Type B pancreatic cell (in vitro differentiated cells): ENCODE measurements around the gene FGF5. TPM values are rescaled to one million over a fixed set of nuclear protein-coding genes. Genes with fewer than 3 reads are reported as not detected.

Experiments
- DNase-seq: peaks from one replicate; pipeline ENCODE4 v3.0.0; 2021; ENCODE audit warnings: mixed read lengths; ENCODE audit not compliant: unreplicated experiment; ENCODE audit errors: extremely low spot score
- H3K27ac Mint-ChIP-seq: 2 replicates; pipeline ENCODE4 v1.8.0; 2021; ENCODE audit warnings: mild to moderate bottlenecking, mixed read lengths
- H3K27me3 Mint-ChIP-seq: 2 replicates; pipeline ENCODE4 v1.8.0; 2021; ENCODE audit warnings: mixed read lengths
- H3K36me3 Mint-ChIP-seq: 2 replicates; pipeline ENCODE4 v1.8.0; 2021; ENCODE audit warnings: mixed read lengths
- H3K4me1 Mint-ChIP-seq: one replicate; pipeline ENCODE4 v1.8.0; 2021; ENCODE audit warnings: mixed read lengths; ENCODE audit not compliant: unreplicated experiment
- H3K4me3 Mint-ChIP-seq: 2 replicates; pipeline ENCODE4 v1.8.0; 2021; ENCODE audit warnings: mild to moderate bottlenecking, mixed read lengths
- H3K9me3 Mint-ChIP-seq: 2 replicates; pipeline ENCODE4 v1.8.0; 2021; ENCODE audit warnings: mixed read lengths
- CTCF ChIP-seq: fragments of 200-600 bp; sonication (generic); conservative IDR thresholded peaks from 2 replicates; pipeline ENCODE4 v1.5.0; 2021; ENCODE audit warnings: antibody characterized with exemption, mild to moderate bottlenecking
- total RNA-seq: library from RNA; stranded (reverse); gene quantifications from 2 replicates; pipeline ENCODE4 v1.2.1, GENCODE V29; 2021; ENCODE audit warnings: low replicate concordance

The FGF5 gene
- total RNA-seq, 1 donor from 2014 or later = 0.75 TPM

GRCh38 chr4:80233390-80233789 lies 33.1 kb upstream of the FGF5 start:
- no peaks in the 10 kb centered on the region for H3K9me3 Mint-ChIP-seq
- H3K36me3 Mint-ChIP-seq = no peaks in the 10 kb centered on the region
- H3K4me3 Mint-ChIP-seq = no peak overlapping the region
- peaks cover 59% of the 10 kb centered on the region for H3K27me3 Mint-ChIP-seq
- no peaks in the 10 kb centered on the region for H3K4me1 Mint-ChIP-seq
- no peak for DNase-seq
- H3K27ac Mint-ChIP-seq = no peak overlapping the region
- TF ChIP-seq CTCF = no peak

GRCh38 chr4:80235451-80235850 lies 31.0 kb upstream of the FGF5 start:
- Mint-ChIP-seq H3K27me3 (peaks cover 38% of the 10 kb centered on the region), H3K36me3 (no peaks in the 10 kb centered on the region), H3K9me3 (no peaks in the 10 kb centered on the region), H3K4me1 (no peaks in the 10 kb centered on the region), H3K27ac (no peak overlapping the region), H3K4me3 (no peak overlapping the region)
- TF ChIP-seq CTCF = no peak
- DNase-seq = no peak

DNA sequence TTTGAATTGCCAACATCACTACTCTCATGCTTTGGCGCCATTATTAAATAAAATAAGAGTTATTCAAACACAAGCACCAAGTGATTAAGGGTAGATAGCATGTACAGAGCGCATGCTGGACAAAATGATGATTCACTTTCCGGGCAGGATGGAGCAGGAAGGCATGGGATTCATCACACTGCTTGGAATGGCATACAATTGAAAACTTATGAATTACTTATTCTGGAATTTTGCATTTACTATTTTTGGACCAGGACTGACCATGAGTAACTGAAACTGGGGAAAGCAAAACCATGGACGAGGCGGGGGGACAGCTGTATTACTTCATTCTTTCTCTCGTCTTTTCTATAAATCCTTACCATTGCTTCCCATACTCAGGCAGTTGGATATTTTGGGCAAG lies 28.5 kb upstream of the FGF5 start:
- no peaks in the 10 kb centered on the region for H3K36me3 Mint-ChIP-seq
- H3K27ac Mint-ChIP-seq = no peak overlapping the region
- no peak overlapping the region for H3K4me3 Mint-ChIP-seq
- no peak for TF ChIP-seq CTCF
- no peaks in the 10 kb centered on the region for H3K9me3 Mint-ChIP-seq
- no peaks in the 10 kb centered on the region for H3K4me1 Mint-ChIP-seq
- peaks cover 27% of the 10 kb centered on the region for H3K27me3 Mint-ChIP-seq
- DNase-seq = no peak

- no peak for TF ChIP-seq CTCF
- H3K36me3 Mint-ChIP-seq = no peaks in the 10 kb centered on the region
- H3K27ac Mint-ChIP-seq = no peak overlapping the region
- no peak for DNase-seq
- H3K4me1 Mint-ChIP-seq = no peaks in the 10 kb centered on the region
- no peaks in the 10 kb centered on the region for H3K9me3 Mint-ChIP-seq
- no peak overlapping the region for H3K4me3 Mint-ChIP-seq
- H3K27me3 Mint-ChIP-seq = peaks cover 27% of the 10 kb centered on the region
Observed at GRCh38 chr4:80239480-80240150, 26.8 kb upstream of the FGF5 start.

DNA sequence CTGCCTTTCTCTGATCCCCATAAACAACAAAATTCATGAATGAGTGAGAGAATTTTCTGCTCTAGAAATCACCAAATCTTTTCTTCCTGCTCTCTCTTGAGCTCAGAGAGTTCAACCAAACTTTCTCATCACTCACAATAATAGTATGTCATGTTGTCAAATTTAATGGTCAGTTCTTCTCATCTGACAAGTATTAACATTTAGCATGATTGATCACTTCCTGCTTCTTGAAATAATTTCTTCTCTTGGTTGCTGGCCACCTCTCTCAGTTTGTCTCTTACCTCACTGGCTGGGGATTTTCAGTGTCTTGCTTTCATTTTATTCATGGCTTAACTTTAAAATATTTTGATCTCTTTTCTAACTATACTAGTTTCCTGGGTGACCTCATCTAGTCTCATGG lies 25.5 kb upstream of the FGF5 start:
- DNase-seq = no peak
- H3K4me1 Mint-ChIP-seq = no peaks in the 10 kb centered on the region
- no peaks in the 10 kb centered on the region for H3K9me3 Mint-ChIP-seq
- no peaks in the 10 kb centered on the region for H3K36me3 Mint-ChIP-seq
- no peak overlapping the region for H3K27ac Mint-ChIP-seq
- no peak overlapping the region for H3K4me3 Mint-ChIP-seq
- H3K27me3 Mint-ChIP-seq = peaks cover 31% of the 10 kb centered on the region
- TF ChIP-seq CTCF = no peak
